ENCODE measurements around the gene ZMYND10. TPM values are rescaled to one million over a fixed set of nuclear protein-coding genes. Genes with fewer than 3 reads are reported as not detected.

ZMYND10 gene
- total RNA-seq: under 1 TPM; 0.20 to 0.40 (median 0.29) TPM
- 0.25 TPM for polyA plus RNA-seq
- long read RNA-seq, donor 1, partial matches to known transcripts: 0 of 1 reads
- long read RNA-seq, donor 1, other reads (novel, unspliced or antisense): 1 of 1 reads
- long read RNA-seq, donor 2: 0 reads
- long read RNA-seq, donor 3, partial matches to known transcripts: 0 of 3 reads
- long read RNA-seq, donor 3, other reads (novel, unspliced or antisense): 3 of 3 reads
- long read RNA-seq, donor 4: 0 reads

- ATAC-seq (peak; percentile 41 to 43), DNase-seq (peak; percentile 85 to 94 (median 92))
- WGBS: 9% methylated on average over 45 of the region's 45 CpGs
- H3K4me1 ChIP-seq (ENCODE audit: control insufficient read depth, insufficient read depth, low read length): peaks cover 4% of the 10 kb centered on the region
- no peak within 1 kb of the TSS for H3K27ac ChIP-seq (ENCODE audit: low read length)
- H3K9me3 ChIP-seq (ENCODE audit: control insufficient read depth, low read length): no peaks in the 10 kb centered on the region
- peak within 1 kb of the TSS; percentile 18 for H3K4me3 ChIP-seq (ENCODE audit: low read length)
- no peaks in the 10 kb centered on the region for H3K27me3 ChIP-seq (ENCODE audit: control insufficient read depth, insufficient read depth)
- intact Hi-C loops (cut with DNase I): loop anchor here in 2 of 4 donors (2.0 to 5.0 kb wide), 2 partner anchors 197 to 203 kb away; no protein-coding TSS in a partner anchor
Observed at GRCh38 chr3:50345586-50346234, at the start of gene ZMYND10. TSS of gene ZMYND10 (minus strand) at chr3:50345732. CDS start at chr3:50345579, 153 bp downstream.

GRCh38 chr3:50393061-50393460, 47.5 kb upstream of the ZMYND10 start:
- ATAC-seq (no peak), DNase-seq (no peak)
- 79% methylated on average over 5 of the region's 5 CpGs for WGBS
- peaks cover 11% of the 10 kb centered on the region for H3K4me1 ChIP-seq (ENCODE audit: control insufficient read depth, insufficient read depth, low read length)
- H3K27me3 ChIP-seq (ENCODE audit: control insufficient read depth, insufficient read depth): no peaks in the 10 kb centered on the region
- no peak overlapping the region for H3K4me3 ChIP-seq (ENCODE audit: low read length)
- intact Hi-C loops (cut with DNase I): no loop called here
- H3K9me3 ChIP-seq (ENCODE audit: control insufficient read depth, low read length): no peaks in the 10 kb centered on the region
- no peak overlapping the region for H3K27ac ChIP-seq (ENCODE audit: low read length)

- peak; percentile 38 to 56 for ATAC-seq
- 74% methylated on average over 5 of the region's 5 CpGs for WGBS
- H3K27me3 ChIP-seq (ENCODE audit: control insufficient read depth, insufficient read depth): no peaks in the 10 kb centered on the region
- no peaks in the 10 kb centered on the region for H3K9me3 ChIP-seq (ENCODE audit: control insufficient read depth, low read length)
- no peak overlapping the region for H3K4me3 ChIP-seq (ENCODE audit: low read length)
- intact Hi-C loops (cut with DNase I): no loop called here
- H3K4me1 ChIP-seq (ENCODE audit: control insufficient read depth, insufficient read depth, low read length): peaks cover 11% of the 10 kb centered on the region
- H3K27ac ChIP-seq (ENCODE audit: low read length): peak overlapping the region; percentile 53
- DNase-seq: peak in 1 of 3 donors; percentile 71
Observed at GRCh38 chr3:50392101-50392715, 46.7 kb upstream of the ZMYND10 start.

GRCh38 chr3:50390508-50391224, 45.1 kb upstream of the ZMYND10 start:
- DNase-seq (peak; percentile 67 to 91 (median 89)), ATAC-seq (peak; percentile 61 to 77)
- Histone ChIP-seq H3K9me3 (ENCODE audit: control insufficient read depth, low read length) (no peaks in the 10 kb centered on the region), H3K4me1 (ENCODE audit: control insufficient read depth, insufficient read depth, low read length) (peaks cover 11% of the 10 kb centered on the region), H3K27ac (ENCODE audit: low read length) (peak overlapping the region; percentile 43), H3K27me3 (ENCODE audit: control insufficient read depth, insufficient read depth) (no peaks in the 10 kb centered on the region), H3K4me3 (ENCODE audit: low read length) (no peak overlapping the region)
- WGBS: 53% methylated on average over 12 of the region's 12 CpGs
- intact Hi-C loops (cut with DNase I): no loop called here

- intact Hi-C loops (cut with DNase I): no loop called here
- Histone ChIP-seq H3K27me3 (ENCODE audit: control insufficient read depth, insufficient read depth) (no peaks in the 10 kb centered on the region), H3K9me3 (ENCODE audit: control insufficient read depth, low read length) (no peaks in the 10 kb centered on the region), H3K27ac (ENCODE audit: low read length) (no peak overlapping the region), H3K4me3 (ENCODE audit: low read length) (no peak overlapping the region), H3K4me1 (ENCODE audit: control insufficient read depth, insufficient read depth, low read length) (peaks cover 7% of the 10 kb centered on the region)
- DNase-seq: no peak
- WGBS: 92% methylated on average over 6 of the region's 6 CpGs
- no peak for ATAC-seq
Observed at GRCh38 chr3:50389414-50389767, 43.9 kb upstream of the ZMYND10 start.

- ATAC-seq: no peak
Observed at GRCh38 chr3:50388720-50389413, 43.3 kb upstream of the ZMYND10 start.

GRCh38 chr3:50388016-50388719, 42.6 kb upstream of the ZMYND10 start:
- Histone ChIP-seq H3K27ac (ENCODE audit: low read length) (no peak overlapping the region), H3K9me3 (ENCODE audit: control insufficient read depth, low read length) (no peaks in the 10 kb centered on the region), H3K4me3 (ENCODE audit: low read length) (no peak overlapping the region), H3K27me3 (ENCODE audit: control insufficient read depth, insufficient read depth) (no peaks in the 10 kb centered on the region), H3K4me1 (ENCODE audit: control insufficient read depth, insufficient read depth, low read length) (peaks cover 7% of the 10 kb centered on the region)
- no peak for DNase-seq
- intact Hi-C loops (cut with DNase I): no loop called here
- 75% methylated on average over 25 of the region's 25 CpGs for WGBS
- no peak for ATAC-seq

More at GRCh38 chr3:50388720-50389413, 43.3 kb upstream of the ZMYND10 start:
- Histone ChIP-seq H3K4me1 (ENCODE audit: control insufficient read depth, insufficient read depth, low read length) (peaks cover 7% of the 10 kb centered on the region), H3K4me3 (ENCODE audit: low read length) (no peak overlapping the region), H3K27me3 (ENCODE audit: control insufficient read depth, insufficient read depth) (no peaks in the 10 kb centered on the region), H3K27ac (ENCODE audit: low read length) (no peak overlapping the region), H3K9me3 (ENCODE audit: control insufficient read depth, low read length) (no peaks in the 10 kb centered on the region)
- DNase-seq: no peak
- intact Hi-C loops (cut with DNase I): no loop called here
- WGBS: 82% methylated on average over 22 of the region's 22 CpGs

GRCh38 chr3:50385754-50386153, 40.2 kb upstream of the ZMYND10 start:
- no peaks in the 10 kb centered on the region for H3K27me3 ChIP-seq (ENCODE audit: control insufficient read depth, insufficient read depth)
- no peak for DNase-seq
- no peak for ATAC-seq
- H3K27ac ChIP-seq (ENCODE audit: low read length): no peak overlapping the region
- no peak overlapping the region for H3K4me3 ChIP-seq (ENCODE audit: low read length)
- H3K9me3 ChIP-seq (ENCODE audit: control insufficient read depth, low read length): no peaks in the 10 kb centered on the region
- intact Hi-C loops (cut with DNase I): no loop called here
- WGBS: 57% methylated on average over 13 of the region's 13 CpGs
- H3K4me1 ChIP-seq (ENCODE audit: control insufficient read depth, insufficient read depth, low read length): peaks cover under 1% of the 10 kb centered on the region

GRCh38 chr3:50383750-50384149, 38.2 kb upstream of the ZMYND10 start:
- no peak for ATAC-seq
- Histone ChIP-seq H3K9me3 (ENCODE audit: control insufficient read depth, low read length) (no peaks in the 10 kb centered on the region), H3K4me3 (ENCODE audit: low read length) (no peak overlapping the region), H3K4me1 (ENCODE audit: control insufficient read depth, insufficient read depth, low read length) (no peaks in the 10 kb centered on the region), H3K27ac (ENCODE audit: low read length) (no peak overlapping the region), H3K27me3 (ENCODE audit: control insufficient read depth, insufficient read depth) (no peaks in the 10 kb centered on the region)
- 84% methylated on average over 6 of the region's 6 CpGs for WGBS
- no peak for DNase-seq
- intact Hi-C loops (cut with DNase I): no loop called here

- intact Hi-C loops (cut with DNase I): no loop called here
- 89% methylated on average over 12 of the region's 12 CpGs for WGBS
Observed at GRCh38 chr3:50382722-50383121, 37.2 kb upstream of the ZMYND10 start.

More at GRCh38 chr3:50382722-50383121, 37.2 kb upstream of the ZMYND10 start:
- Histone ChIP-seq H3K4me1 (ENCODE audit: control insufficient read depth, insufficient read depth, low read length) (no peaks in the 10 kb centered on the region), H3K27ac (ENCODE audit: low read length) (no peak overlapping the region), H3K27me3 (ENCODE audit: control insufficient read depth, insufficient read depth) (no peaks in the 10 kb centered on the region), H3K4me3 (ENCODE audit: low read length) (no peak overlapping the region), H3K9me3 (ENCODE audit: control insufficient read depth, low read length) (no peaks in the 10 kb centered on the region)
- ATAC-seq (no peak), DNase-seq (no peak)

Measured in right cardiac atrium (tissue), 5 donors.